A549 (cell line): ENCODE measurements around the gene SOX18.

ENCODE experiments used
- EHMT2 ChIP-seq: fragments of 200-600 bp; sonication (generic); IDR thresholded peaks from 2 replicates; pipeline ENCODE4 v1.6.1; 2016; ENCODE audit warnings: antibody characterized with exemption, low read depth, mild to moderate bottlenecking, moderate library complexity
- NPAS2 ChIP-seq: fragments of 250-450 bp; sonication (Bioruptor Pico); IDR thresholded peaks from 2 replicates; pipeline ENCODE4 v1.8.0; 2022; ENCODE audit warnings: mild to moderate bottlenecking, moderate library complexity, borderline replicate concordance
- RCOR1 ChIP-seq: fragments of 150-350 bp; IDR thresholded peaks from 2 replicates; pipeline ENCODE4 v1.6.1; 2014; ENCODE audit warnings: antibody characterized with exemption, low read length, low read depth
- RFX5 ChIP-seq: fragments of 450-650 bp; IDR thresholded peaks from 2 replicates; pipeline ENCODE4 v1.7.1; 2014; ENCODE audit warnings: antibody characterized with exemption, mild to moderate bottlenecking, moderate library complexity
- RNF2 ChIP-seq: fragments of 200-600 bp; sonication (generic); IDR thresholded peaks from 2 replicates; pipeline ENCODE4 v1.6.1; 2016; ENCODE audit warnings: low read depth, mild to moderate bottlenecking, antibody characterized with exemption, moderate library complexity, borderline replicate concordance
- USF2 ChIP-seq: fragments of 450-650 bp; IDR thresholded peaks from 2 replicates; pipeline ENCODE4 v1.6.1; 2014; ENCODE audit warnings: antibody characterized with exemption

GRCh38 chr20:64055396-64055892 is 6.0 kb upstream of the SOX18 start:
- no peak for TF ChIP-seq USF2
- no peak for TF ChIP-seq EHMT2
- no peak for TF ChIP-seq NPAS2 (CRISPR knock-in tag)
- no peak for TF ChIP-seq RNF2
- TF ChIP-seq RFX5 = no peak
- no peak for TF ChIP-seq RCOR1
